ENCODE measurements around the gene EEPD1.

Gene EEPD1

DNA sequence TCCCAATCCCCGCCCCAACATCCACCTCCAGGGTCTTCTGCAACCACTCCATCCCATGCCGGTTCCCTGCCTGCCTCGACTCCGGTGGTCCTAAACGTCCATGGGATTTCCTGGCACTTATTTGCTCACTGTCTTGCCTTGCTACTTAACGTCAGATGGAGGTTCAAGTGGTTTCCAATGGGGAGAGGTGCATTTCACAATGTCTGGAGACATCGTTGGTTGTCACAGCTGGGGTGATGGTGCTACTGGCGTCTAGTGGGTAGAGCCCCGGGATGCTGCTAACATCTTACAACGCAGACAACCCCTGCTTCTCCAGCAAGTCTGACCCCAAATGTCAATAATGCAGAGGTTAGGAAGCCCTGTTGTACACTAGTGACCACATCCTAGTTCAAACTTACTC lies 153.7 kb downstream of the EEPD1 start:
- no peak for TF ChIP-seq CTCF (IDR thresholded peaks at IDR 0.05; ENCODE audit: borderline replicate concordance, control extremely low read depth, extremely low read depth, insufficient read depth, missing control alignments)
- in situ Hi-C loops (cut with MboI; ENCODE audit: low sequenced_read_pairs, unreplicated experiment): no loop called here
- DNase-seq (ENCODE audit: low spot score): no peak

GRCh38 chr7:36308031-36308430 lies 155.0 kb downstream of the EEPD1 start:
- no peak for TF ChIP-seq CTCF (IDR thresholded peaks at IDR 0.05; ENCODE audit: borderline replicate concordance, control extremely low read depth, extremely low read depth, insufficient read depth, missing control alignments)
- in situ Hi-C loops (cut with MboI; ENCODE audit: low sequenced_read_pairs, unreplicated experiment): no loop called here
- DNase-seq (ENCODE audit: low spot score): no peak

GRCh38 chr7:36309301-36309700 lies 156.2 kb downstream of the EEPD1 start:
- TF ChIP-seq CTCF (IDR thresholded peaks at IDR 0.05; ENCODE audit: borderline replicate concordance, control extremely low read depth, extremely low read depth, insufficient read depth, missing control alignments): no peak
- in situ Hi-C loops (cut with MboI; ENCODE audit: low sequenced_read_pairs, unreplicated experiment): no loop called here
- no peak for DNase-seq (ENCODE audit: low spot score)

DNA sequence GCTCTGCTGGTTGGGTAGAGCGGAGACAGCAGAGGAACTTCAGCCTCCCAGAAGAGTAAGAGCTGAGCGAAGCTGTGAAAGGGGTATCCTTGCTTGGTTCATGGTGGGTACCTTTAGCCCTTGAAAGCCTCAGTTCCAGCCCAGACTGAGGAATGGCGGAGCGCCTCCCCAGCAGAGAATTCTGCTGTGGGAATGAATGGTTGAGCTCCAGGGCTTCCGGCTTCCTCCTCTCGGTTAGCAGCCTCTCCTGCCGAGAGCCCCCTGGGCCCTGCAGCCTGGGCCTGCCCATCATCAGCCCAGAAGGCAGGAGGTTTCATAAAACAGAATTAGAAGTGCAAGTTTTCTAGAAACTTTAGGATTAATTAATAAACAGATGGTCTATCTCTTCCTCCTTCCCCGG lies 156.7 kb downstream of the EEPD1 start:
- DNase-seq (ENCODE audit: low spot score): no peak
- no peak for TF ChIP-seq CTCF (IDR thresholded peaks at IDR 0.05; ENCODE audit: borderline replicate concordance, control extremely low read depth, extremely low read depth, insufficient read depth, missing control alignments)
- in situ Hi-C loops (cut with MboI; ENCODE audit: low sequenced_read_pairs, unreplicated experiment): no loop called here

DNA sequence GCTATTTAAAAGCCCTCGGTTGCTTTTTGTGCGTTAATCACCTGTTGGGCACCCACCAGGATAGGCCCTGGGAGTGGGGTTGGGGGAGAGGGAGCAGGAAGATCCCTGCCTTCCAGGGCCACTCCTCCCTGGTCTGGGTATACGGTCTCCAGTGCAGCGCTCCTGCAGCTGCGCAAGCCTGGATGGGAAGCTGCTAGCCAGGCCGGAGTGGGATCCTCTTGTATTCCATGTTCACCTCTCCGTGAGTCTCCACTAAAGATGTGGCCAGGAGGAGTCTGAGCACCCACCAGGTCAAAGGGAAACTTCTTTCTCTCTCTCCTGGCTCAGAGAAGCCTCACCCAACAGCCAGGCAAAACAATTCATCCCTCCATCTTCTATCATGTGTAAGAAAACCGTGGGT lies 157.8 kb downstream of the EEPD1 start:
- no peak for DNase-seq (ENCODE audit: low spot score)
- in situ Hi-C loops (cut with MboI; ENCODE audit: low sequenced_read_pairs, unreplicated experiment): no loop called here
- TF ChIP-seq CTCF (IDR thresholded peaks at IDR 0.05; ENCODE audit: borderline replicate concordance, control extremely low read depth, extremely low read depth, insufficient read depth, missing control alignments): no peak

DNA sequence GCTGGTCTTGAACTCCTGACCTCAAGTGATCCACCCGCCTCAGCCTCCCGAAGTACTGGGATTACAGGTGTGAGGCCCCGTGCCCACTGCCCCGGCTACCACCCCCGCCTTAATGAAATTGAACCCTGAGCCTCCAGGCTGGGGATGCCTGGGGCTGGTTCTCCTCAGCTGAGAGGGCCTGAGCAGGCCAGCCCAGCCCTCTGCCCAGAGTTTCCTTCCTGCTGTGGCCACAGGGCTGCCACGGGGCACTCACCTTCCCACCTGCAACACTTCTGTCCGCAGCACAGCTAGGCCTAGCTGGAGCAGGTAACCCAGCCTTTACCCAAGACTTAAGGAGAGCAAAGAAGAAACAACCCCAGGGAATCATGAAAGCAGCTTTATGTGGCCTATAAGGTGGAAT lies 158.5 kb downstream of the EEPD1 start:
- no peak for TF ChIP-seq CTCF (IDR thresholded peaks at IDR 0.05; ENCODE audit: borderline replicate concordance, control extremely low read depth, extremely low read depth, insufficient read depth, missing control alignments)
- in situ Hi-C loops (cut with MboI; ENCODE audit: low sequenced_read_pairs, unreplicated experiment): no loop called here
- DNase-seq (ENCODE audit: low spot score): no peak

Measured in GM13976 (cell line).